GM19035 (cell line): ENCODE results near the gene SLC66A1.

ENCODE experiments used
- ATAC-seq: cut with Tn5 transposase; IDR thresholded peaks from one replicate; pipeline ENCODE4 v1.9.1; 2021; ENCODE audit not compliant: unreplicated experiment

SLC66A1 gene

DNA sequence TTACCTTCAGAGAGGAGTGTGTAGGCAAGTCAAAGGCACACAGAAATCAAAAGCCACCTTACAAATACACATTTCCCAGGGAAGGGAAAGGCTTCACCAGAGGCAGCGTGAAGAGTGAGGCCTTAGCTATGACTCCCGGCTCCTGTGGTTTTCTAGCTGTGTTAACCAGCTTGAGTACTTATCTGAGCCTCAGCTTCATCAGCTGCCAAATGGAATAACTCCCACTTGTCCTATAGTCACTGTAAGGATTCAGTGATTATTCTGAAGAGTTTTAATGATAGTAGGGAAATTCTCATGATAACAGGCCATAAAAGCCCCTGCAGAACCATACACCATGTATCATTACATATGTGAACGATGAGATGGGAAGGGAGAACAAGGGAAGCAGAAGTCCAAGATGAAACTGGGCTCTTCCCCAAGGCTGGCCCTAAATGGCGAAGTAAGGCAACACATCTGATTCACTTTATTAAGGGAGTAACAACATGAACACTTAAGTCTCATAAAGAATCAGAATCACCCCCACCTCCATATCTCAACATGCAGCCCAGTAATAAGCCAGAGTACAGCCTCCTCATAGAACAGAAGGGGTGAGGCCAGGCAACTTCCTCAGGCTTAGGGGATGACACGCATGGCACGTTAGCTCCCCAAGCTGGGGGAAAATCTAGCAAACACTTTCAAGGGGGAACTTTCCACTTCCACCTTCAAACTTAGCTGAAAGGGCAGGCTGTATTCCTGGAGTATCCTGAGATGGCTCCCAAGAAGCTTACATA, 63.7 kb downstream of the SLC66A1 start:
- ATAC-seq = no peak

DNA sequence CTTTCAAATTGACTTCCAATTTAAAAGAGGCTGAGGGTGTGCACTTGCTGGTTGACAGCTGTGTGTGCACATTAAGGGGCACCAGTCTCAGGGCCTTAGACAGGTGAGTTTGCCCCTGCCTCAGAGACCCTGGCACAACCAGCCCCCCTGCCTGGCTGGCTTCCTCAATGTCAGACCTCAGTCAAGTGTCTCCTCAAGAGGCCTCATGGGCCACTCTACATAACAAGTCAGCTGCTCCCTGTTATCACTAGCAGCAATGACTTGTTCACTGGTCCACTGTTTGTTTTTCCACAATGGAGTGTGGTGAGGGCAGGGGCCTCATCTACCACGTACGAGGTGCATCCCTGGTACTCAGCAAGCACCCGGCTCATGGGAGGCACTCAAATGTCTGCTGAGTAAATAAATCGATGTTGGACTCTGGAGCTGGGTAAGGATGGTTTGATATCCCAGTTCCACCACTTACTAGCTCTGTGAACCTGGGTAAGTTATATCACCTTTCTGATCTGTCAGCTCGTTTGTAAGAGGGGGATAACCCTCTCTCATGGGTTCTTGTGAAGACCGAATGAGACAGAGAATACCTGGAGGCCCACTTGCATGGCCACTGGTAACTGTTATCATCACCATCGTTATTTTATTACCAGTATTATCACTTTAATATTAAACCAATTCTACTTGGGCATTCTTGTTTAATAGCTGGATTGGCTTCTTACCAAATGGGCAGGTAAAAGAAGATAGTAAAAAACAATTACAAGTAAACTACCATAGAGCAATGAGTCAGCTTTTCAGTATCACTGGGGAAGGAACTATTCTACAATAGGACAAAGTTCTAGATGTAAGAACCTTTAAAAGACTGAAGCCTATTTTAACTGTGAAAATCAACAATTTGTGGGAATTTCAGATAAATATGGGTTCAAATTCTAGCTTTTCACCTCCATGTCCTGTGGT, 64.6 kb downstream of the SLC66A1 start:
- no peak for ATAC-seq

DNA sequence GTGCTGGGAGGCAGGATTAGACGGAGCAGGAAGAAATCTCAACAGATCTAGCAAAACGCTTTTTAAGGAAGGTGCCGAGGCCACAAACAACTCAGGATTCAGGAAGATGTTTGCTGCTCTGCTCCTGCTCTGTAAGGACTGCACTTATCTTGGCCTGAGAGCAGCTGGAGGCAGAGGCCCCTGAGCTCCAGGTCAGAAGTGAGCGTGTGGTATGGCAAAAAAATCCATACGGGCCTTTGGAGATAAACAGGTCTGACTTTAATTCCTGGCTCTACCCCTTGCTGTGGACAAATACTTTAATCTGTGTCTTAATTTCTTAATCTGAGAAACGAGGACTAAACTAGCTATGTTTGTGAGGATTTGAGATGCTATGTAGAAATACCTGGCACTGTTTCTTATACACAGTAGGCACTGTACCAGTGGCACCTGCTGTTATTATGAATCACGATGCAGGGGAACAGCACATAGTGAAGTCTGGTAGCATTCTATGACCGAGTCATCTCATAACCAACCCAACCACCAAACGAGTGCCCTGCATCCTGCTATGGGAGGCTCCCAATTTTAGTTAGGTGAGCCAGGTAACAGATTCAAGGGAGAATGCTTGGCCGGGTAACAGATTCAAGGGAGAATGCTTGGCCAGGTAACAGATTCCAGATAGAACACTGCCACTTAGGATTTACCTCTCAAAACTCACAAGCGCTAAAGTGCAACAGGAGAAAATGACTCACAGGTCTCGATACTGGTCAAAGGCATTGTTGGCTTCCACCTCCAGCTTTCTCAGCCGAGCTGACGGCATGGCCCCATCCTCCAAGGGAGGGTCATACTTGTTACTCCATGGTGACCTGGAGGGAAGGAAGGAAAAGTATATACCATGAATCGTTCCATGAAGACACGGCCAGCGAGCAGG, 65.9 kb downstream of the SLC66A1 start:
- no peak for ATAC-seq
